Activated CD4-positive, CD25-positive, alpha-beta regulatory T cell treated with anti-CD3 and anti-CD28 coated beads, Interleukin-2, amount 50 U/mL, for 72 hours (primary cell): ENCODE data around the gene CCDC51.
A peak's percentile ranks its signal among the peaks of the same experiment; 100 is the strongest.
"Not testable (repeated sequence)": the region's sequence is repeated elsewhere in the genome, so short reads cannot be mapped to it uniquely, and the experiment has no call there.

Experiments
- DNase-seq: peaks from one replicate; pipeline ENCODE4 v3.0.0; 2021

The CCDC51 gene

DNA sequence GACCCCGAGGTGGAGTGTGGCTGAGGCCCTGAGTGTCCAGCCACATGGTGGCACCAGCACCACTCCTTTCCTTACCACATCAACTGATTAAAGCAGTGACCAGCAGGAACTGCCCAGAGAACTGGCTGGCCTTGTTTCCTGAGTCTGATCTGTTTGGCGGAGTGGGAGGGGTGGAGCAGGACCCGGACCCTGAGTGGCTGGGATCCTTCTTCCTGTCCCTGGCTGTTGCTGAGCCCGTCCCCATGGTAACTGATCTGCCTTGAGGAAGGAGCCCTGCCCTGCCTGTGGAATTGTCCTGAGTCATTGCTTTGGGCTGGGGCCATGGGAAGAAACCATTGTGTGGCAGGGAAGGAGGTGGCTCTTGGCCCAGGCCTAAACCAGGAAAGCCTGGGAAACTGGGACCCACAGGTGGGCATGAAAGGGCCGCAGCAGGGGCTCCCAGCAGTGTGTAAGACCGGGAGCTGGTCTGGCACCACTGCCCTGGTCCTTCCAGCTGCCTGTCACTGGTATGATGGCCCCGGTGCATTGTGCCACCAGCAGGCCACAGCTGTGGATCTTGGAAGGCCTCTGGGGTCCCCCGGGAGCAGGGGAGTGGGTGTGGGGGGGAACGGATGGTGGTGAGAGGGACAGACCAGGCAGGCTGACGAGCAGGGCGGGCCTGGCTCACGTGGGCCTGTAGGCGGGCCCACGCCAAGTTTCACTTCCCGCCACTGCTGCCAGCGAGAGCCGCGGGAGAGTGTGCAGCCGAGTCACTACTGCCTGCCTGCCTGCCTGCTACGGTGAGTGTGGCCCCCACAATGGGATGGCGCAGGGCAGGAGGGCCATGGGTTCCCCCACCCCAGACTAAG lies 25.8 kb upstream of the CCDC51 start:
- peak; percentile 81 for DNase-seq

- no peak for DNase-seq
Observed at GRCh38 chr3:48465237-48465530, 25.3 kb upstream of the CCDC51 start.

DNA sequence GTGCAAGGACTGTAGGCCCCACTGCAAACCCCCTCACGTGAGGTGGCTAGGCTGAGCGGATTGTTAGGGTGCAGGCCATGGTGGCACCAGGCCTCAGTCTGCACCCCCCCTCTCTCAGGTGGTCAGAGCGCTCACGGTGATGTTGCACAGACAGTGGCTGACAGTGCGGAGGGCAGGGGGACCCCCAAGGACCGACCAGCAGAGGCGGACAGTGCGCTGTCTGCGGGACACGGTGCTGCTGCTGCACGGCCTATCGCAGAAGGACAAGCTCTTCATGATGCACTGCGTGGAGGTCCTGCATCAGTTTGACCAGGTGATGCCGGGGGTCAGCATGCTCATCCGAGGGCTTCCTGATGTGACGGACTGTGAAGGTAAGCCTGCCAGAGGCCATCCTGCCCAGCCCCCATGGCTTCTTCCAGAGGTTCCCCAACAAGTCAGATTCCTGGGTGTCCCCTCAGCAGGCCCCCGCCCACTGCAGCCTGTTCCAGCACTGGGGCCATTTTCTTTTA lies 24.8 kb upstream of the CCDC51 start:
- no peak for DNase-seq

DNA sequence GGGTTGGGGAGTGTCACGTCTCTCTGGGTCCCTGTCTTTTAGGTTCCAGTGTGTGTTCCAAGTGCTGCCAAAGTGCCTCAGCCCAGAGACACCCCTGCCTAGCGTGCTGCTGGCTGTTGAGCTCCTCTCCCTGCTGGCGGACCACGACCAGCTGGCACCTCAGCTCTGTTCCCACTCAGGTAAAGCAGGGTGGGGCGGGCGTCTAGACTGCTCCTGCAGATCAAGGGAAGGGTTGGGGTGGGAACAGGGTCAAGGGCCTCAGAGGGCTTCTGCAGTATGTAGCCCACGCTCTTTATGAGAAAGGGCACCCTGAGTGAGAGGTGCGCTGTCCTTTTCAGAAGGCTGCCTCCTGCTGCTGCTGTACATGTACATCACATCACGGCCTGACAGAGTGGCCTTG lies 23.8 kb upstream of the CCDC51 start:
- no peak for DNase-seq

DNA sequence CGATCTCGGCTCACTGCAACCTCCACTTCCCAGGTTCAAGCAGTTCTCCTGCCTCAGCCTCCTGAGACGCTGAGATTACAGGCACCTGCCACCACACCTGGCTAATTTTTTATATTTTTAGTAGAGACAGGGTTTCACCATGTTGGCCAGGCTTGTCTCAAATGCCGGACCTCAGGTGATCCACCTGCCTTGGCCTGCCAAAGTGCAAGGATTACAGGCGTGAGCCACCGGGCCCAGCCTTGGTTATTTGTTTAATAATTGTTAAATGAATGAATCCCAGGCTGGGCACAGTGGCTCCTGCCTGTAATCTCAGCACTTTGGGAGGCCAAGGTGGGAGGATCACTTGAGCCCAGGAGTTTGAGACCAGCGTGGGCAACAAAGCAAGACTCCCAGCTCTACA lies 21.8 kb upstream of the CCDC51 start:
- not testable (repeated sequence) for DNase-seq

DNA sequence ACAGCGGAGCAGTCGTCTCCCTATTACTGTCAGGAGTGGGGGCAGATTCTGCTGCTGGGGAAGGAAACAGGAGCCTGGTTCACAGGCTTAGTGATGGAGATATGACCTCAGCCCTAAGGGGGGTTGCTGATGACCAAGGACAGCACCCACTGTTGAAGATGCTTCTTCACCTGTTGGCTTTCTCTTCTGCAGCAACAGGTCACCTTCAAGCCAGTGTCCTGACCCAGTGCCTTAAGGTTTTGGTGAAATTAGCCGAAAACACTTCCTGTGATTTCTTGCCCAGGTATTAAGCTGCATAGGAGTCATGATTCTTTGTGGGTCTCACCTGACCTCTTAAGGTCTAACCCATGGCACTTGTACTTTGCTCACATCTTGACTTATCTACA lies 20.6 kb upstream of the CCDC51 start:
- DNase-seq: no peak

DNA sequence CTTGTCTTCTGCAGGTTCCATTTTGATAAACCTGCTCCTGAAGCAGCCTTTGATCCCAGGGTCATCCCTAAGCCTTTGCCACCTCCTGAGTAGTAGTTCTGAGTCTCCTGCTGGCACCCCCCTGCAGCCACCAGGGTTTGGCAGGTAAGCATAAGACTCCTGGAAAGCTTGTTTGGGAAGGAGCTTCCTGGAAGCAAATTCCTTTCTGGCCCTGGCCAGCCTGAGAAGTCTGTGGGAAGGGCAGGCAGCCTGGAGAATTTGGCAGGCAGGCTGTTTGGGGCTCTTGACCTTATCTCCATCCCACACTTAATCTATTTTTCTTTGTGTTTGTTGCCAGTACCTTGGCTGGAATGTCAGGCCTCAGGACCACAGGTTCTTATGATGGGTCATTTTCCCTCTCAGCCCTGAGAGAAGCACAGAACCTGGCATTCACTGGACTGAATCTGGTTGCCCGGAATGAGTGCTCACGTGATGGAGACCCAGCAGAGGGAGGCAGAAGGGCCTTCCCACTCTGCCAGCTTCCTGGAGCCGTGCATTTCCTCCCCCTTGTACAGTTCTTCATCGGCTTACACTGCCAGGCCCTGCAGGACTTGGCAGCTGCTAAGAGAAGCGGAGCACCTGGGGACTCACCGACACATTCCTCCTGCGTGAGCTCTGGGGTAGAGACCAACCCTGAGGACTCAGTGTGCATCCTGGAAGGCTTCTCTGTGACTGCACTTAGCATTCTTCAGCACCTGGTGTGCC lies 20.0 kb upstream of the CCDC51 start:
- DNase-seq: no peak

DNA sequence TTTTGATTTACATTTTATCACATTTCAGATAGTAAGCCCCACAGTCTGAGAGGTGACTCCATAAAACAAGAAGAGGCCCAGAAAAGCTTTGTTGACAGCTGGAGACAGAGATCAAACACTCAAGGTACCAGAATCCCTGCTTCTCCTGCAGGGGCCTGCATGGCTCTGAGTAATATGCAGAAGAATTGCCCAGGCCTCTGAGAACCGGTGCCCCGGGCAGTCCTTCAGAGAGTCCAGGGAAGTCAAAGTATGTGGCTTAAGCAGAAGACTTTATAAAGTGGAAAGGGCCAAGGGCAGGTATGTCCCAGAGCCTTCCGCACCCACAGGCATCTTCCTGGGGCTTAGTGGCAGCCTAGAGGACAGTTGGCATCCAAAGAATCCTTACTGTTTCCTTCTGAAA lies 19.4 kb upstream of the CCDC51 start:
- no peak for DNase-seq

DNA sequence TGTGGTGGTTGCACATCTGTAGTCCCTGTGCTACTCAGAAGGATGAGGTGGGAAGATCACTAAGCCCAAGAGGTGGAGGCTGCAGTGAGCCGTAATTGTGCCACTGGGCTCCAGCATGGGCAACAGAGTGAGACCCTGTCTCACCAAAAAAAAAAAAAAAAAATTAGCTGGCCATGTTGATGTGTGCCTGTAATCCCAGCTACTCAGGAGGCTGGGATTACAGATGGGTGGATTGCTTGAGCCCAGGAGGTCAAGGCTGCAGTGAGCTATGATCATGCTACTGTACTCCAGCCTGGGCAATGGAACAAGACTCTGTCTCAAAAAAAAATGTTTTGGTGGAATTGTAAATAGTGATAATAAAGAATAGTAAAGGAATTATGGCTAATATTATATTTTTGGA lies 16.5 kb upstream of the CCDC51 start:
- DNase-seq: no peak

GRCh38 chr3:48451270-48451669 lies 11.4 kb upstream of the CCDC51 start:
- no peak for DNase-seq

GRCh38 chr3:48446425-48447193 lies 6.7 kb upstream of the CCDC51 start, which contains the start of gene ATRIP:
TSS of gene ATRIP (plus strand) at chr3:48446737. CDS start at chr3:48446846, 109 bp downstream.
- DNase-seq: peak; percentile 90

- DNase-seq: no peak
Observed at GRCh38 chr3:48446043-48446424, 6.1 kb upstream of the CCDC51 start.

- no peak for DNase-seq
Observed at GRCh38 chr3:48445277-48445882, 5.5 kb upstream of the CCDC51 start.

- DNase-seq: no peak
Observed at GRCh38 chr3:48441940-48442339, 2.0 kb upstream of the CCDC51 start.

GRCh38 chr3:48440590-48440958 lies 655 bp upstream of the CCDC51 start:
- DNase-seq: no peak

GRCh38 chr3:48437812-48438211 lies 2.1 kb downstream of the CCDC51 start:
- DNase-seq: no peak

GRCh38 chr3:48436855-48437254 lies 3.1 kb downstream of the CCDC51 start:
- no peak for DNase-seq

DNA sequence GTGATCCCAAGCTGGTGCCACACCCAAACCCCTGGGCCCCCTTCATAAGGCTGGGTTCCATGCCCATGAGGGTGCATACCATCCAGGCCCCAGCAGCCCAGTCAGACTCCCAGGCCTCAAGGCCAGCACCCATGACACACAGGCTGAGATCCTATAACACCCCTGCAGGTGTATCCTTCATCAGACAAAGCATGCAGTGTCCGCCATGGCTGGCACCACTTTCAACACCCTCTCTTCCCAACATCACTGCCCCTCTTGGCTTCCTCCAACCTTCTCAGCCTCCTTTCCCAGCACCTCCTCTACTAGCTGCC lies 3.5 kb downstream of the CCDC51 start:
- no peak for DNase-seq

- peak; percentile 79 for DNase-seq
Observed at GRCh38 chr3:48435774-48436476, 4.0 kb downstream of the CCDC51 start.

DNA sequence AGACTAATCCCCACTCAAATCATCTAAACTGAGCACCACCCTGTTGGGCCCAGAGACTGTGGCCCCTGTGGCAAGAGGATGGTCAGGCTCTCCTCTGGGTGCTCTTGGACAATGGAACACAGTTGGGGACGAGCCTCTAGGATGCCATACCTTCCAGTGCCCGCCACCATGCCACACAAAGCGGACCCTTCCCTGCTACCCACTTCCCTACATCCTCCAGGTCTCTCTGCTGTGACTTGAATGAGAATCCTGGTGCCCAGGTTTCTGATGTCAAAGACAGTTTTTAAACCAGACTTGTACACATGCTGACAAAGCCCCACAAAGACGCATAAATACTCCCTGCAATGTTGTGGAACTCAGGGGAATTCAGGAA lies 4.7 kb downstream of the CCDC51 start:
- DNase-seq: no peak

- no peak for DNase-seq
Observed at GRCh38 chr3:48434591-48435222, 5.2 kb downstream of the CCDC51 start.

DNA sequence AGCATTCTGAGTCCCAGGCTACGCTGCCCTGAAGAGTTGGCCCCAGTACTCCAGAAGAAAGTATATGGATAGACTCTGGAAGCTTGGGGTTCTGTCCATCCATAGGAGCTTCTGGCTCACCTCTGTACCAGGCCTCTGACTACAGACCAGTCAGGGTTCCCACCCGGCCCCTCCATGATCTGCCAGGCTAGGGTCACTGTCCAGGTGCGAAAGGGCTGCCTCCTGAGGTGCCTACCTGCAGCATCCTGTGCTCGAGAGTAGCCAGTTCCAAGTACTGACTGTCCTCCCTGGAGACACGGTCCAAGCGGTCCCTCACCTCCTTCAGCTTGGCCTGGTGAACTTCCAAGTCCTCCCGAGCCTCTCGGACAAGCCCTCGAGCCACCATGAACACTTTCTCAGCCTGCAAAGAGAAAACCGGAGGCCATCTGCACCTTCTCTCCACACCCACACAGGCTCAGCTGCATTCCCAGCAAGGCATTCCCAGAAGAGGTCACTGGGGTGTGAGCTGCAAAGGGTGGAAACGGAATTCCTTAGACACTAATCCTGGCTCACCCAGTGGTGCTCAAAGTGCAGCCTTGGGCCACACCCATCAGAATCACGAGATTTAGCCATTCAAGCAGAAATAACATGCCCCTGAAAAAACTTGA lies 6.3 kb downstream of the CCDC51 start:
- no peak for DNase-seq
